Smooth muscle cell (in vitro differentiated cells): ENCODE data around the gene ARL8A. TPM values are rescaled to one million over a fixed set of nuclear protein-coding genes. Genes with fewer than 3 reads are reported as not detected.

Experiments
- DNase-seq: peaks from one replicate; lab custom pipeline; 2025; ENCODE audit not compliant: unreplicated experiment; lab: John Stamatoyannopoulos, UW
- H2AFZ ChIP-seq: fragments of 200-600 bp; sonication (generic); 2 replicates; pipeline ENCODE4 v1.6.0; 2016; ENCODE audit warnings: antibody characterized with exemption, low read depth, mild to moderate bottlenecking
- H3F3A ChIP-seq: fragments of 200-600 bp; sonication (generic); 2 replicates; pipeline ENCODE4 v1.6.0; 2017; ENCODE audit warnings: antibody characterized with exemption, low read depth
- H3K27ac ChIP-seq: fragments of 200-600 bp; sonication (generic); 2 replicates; pipeline ENCODE4 v1.5.1; 2016; ENCODE audit warnings: low read depth, mild to moderate bottlenecking
- H3K27me3 ChIP-seq: fragments of 200-600 bp; sonication (generic); 2 replicates; pipeline ENCODE4 v1.6.1; 2016; ENCODE audit warnings: low read depth, mild to moderate bottlenecking
- H3K36me3 ChIP-seq: fragments of 200-600 bp; sonication (generic); 2 replicates; pipeline ENCODE4 v1.5.1; 2016; ENCODE audit warnings: low read depth
- H3K4me1 ChIP-seq: fragments of 200-600 bp; sonication (generic); 2 replicates; pipeline ENCODE4 v1.5.1; 2016; ENCODE audit warnings: low read depth
- H3K4me2 ChIP-seq: fragments of 200-600 bp; sonication (generic); 2 replicates; pipeline ENCODE4 v1.6.0; 2016; ENCODE audit warnings: mild to moderate bottlenecking
- H3K4me3 ChIP-seq: fragments of 200-600 bp; sonication (generic); 2 replicates; pipeline ENCODE4 v1.5.1; 2016; ENCODE audit warnings: mild to moderate bottlenecking
- H3K79me2 ChIP-seq: fragments of 200-600 bp; sonication (generic); 2 replicates; pipeline ENCODE4 v1.6.0; 2016; ENCODE audit warnings: low read depth, mild to moderate bottlenecking
- H3K9ac ChIP-seq: fragments of 200-600 bp; sonication (generic); 2 replicates; pipeline ENCODE4 v1.6.0; 2016; ENCODE audit warnings: low read depth
- H3K9me3 ChIP-seq: fragments of 200-600 bp; sonication (generic); replicated peaks from 2 replicates; pipeline ENCODE4 v1.5.1; 2016; ENCODE audit warnings: low read depth
- H4K20me1 ChIP-seq: fragments of 200-600 bp; sonication (generic); 2 replicates; pipeline ENCODE4 v1.6.0; 2016; ENCODE audit warnings: low read depth
- WGBS: methylation state at CpG from one replicate; pipeline ENCODE4 v1.1.7; 2016; ENCODE audit warnings: low lambda C conversion rate; 5-methylcytosine and 5-hydroxymethylcytosine counted together
- polyA plus RNA-seq: library from polyadenylated mRNA; unstranded; fragments of >200 nt; fragmentation: Nextera tagmentation; extraction: Ambion mirVana; gene quantifications from 2 replicates; pipeline ENCODE4 v1.2.1, GENCODE V29; 2016
- total RNA-seq: library from RNA; depleted of rRNA; stranded (reverse); fragments of >200 nt; gene quantifications from 2 replicates; pipeline ENCODE4 v1.2.3, GENCODE V29; 2014
- TF ChIP-seq, protein P1 (sequence below): fragments of 200-600 bp; sonication (generic); IDR thresholded peaks from 2 replicates; pipeline ENCODE4 v1.5.1; 2017; ENCODE audit warnings: borderline replicate concordance, mild to moderate bottlenecking, antibody characterized with exemption; ENCODE audit not compliant: insufficient read depth, poor library complexity, severe bottlenecking

ARL8A gene
- total and polyA plus RNA-seq, 2 experiments from 2014 or later: 44.8 to 54.7 TPM

DNA sequence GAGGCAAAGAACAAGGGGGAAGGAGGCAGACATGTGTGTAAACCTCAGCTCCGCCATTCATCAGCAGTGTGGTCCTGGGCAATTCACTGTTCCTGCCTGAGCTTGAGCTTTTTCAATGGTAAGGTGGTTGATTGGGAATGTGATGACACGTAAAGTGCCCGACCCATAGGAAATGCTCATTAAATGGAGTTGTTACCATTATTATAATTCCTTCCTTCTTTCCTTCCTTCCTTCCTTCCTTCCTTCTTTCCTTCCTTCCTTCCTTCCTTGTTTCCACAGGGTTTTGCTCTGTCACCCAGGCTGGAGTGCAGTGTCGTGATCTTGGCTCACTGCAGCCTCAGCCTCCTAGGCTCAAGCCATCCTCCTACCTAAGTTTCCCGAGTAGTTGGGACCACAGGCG is 17.5 kb downstream of the ARL8A start:
- Histone ChIP-seq H3K4me3 (no peak overlapping the region), H3K27me3 (no peaks in the 10 kb centered on the region), H3K4me1 (no peaks in the 10 kb centered on the region), H4K20me1 (no peaks in the 10 kb centered on the region), H3K4me2 (no peak overlapping the region), H2AFZ (no peak overlapping the region), H3K9me3 (no peaks in the 10 kb centered on the region), H3F3A (no peaks in the 10 kb centered on the region), H3K27ac (no peak overlapping the region), H3K36me3 (no peaks in the 10 kb centered on the region), H3K9ac (no peak overlapping the region), H3K79me2 (no peaks in the 10 kb centered on the region)
- TF ChIP-seq, protein P1, sequence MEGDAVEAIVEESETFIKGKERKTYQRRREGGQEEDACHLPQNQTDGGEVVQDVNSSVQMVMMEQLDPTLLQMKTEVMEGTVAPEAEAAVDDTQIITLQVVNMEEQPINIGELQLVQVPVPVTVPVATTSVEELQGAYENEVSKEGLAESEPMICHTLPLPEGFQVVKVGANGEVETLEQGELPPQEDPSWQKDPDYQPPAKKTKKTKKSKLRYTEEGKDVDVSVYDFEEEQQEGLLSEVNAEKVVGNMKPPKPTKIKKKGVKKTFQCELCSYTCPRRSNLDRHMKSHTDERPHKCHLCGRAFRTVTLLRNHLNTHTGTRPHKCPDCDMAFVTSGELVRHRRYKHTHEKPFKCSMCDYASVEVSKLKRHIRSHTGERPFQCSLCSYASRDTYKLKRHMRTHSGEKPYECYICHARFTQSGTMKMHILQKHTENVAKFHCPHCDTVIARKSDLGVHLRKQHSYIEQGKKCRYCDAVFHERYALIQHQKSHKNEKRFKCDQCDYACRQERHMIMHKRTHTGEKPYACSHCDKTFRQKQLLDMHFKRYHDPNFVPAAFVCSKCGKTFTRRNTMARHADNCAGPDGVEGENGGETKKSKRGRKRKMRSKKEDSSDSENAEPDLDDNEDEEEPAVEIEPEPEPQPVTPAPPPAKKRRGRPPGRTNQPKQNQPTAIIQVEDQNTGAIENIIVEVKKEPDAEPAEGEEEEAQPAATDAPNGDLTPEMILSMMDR: no peak
- no peak for DNase-seq
- 97% methylated on average over 6 of the region's 6 CpGs for WGBS

DNA sequence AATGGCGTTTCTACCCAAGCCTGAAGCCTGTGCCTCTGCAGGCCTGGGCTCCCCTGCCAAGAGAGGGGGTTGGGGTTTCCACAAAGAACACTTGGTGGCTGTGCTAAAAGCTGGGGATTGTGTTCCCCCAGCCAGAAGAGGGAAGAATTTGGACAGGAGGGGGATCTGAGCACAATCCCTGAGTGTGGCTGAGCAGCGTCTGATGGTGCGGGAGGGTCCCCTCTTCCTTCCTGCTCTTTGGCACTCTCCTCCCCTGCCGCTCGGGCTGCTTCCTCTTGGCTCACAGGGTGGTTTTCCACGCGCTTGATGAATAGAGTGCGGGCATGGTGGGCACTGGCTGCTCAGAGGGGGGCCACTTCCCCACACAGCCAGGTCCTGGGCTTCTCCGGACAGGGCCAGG is 18.1 kb downstream of the ARL8A start:
- Histone ChIP-seq H3K9ac (no peak overlapping the region), H3K9me3 (no peaks in the 10 kb centered on the region), H3K4me2 (no peak overlapping the region), H2AFZ (no peak overlapping the region), H3K27me3 (no peaks in the 10 kb centered on the region), H3K36me3 (no peaks in the 10 kb centered on the region), H3K79me2 (no peaks in the 10 kb centered on the region), H3K4me3 (no peak overlapping the region), H3F3A (no peaks in the 10 kb centered on the region), H4K20me1 (no peaks in the 10 kb centered on the region), H3K4me1 (no peaks in the 10 kb centered on the region), H3K27ac (no peak overlapping the region)
- 78% methylated on average over 9 of the region's 9 CpGs for WGBS
- TF ChIP-seq, protein P1: no peak
- no peak for DNase-seq

DNA sequence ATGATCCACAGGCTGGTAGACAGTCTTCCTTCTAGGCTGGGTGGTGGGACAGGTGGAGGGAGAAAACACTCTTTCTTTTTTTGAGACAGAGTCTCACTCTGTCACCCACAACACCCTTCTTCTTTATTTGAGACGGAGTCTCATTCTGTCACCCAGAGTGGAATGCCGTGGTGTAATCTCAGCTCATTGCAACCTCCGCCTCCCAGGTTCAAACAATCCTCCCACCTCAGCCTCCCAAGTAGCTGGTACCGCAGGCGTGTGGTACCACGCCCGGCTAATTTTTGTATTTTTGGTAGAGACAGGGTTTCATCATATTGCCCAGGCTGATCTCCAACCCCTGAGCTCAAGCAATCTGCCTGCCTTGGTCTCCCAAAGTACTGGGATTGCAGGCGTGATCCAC is 18.9 kb downstream of the ARL8A start:
- 96% methylated on average over 8 of the region's 8 CpGs for WGBS
- H3K4me3 ChIP-seq: no peak overlapping the region

DNA sequence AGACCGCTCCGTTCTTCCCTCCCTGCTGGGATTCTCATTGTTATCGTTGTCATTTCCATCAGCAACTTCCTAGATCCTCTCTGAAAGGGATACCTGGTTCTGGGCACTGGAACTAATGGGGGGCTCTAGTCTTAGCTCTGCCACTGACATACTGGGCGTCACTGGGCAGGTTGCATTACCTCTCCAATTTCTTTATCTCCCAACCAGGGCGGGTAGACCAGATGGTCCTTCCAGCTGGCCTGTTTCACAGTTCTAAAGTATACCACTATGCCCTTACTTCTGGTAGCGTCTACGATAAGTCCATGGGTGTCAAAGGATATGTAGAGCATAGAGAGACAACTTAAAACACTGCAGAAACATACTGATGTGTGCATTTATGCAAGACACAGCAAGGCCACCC is 20.4 kb downstream of the ARL8A start:
- Histone ChIP-seq H3K9me3 (no peaks in the 10 kb centered on the region), H3K36me3 (no peaks in the 10 kb centered on the region), H4K20me1 (no peaks in the 10 kb centered on the region), H3K4me3 (no peak overlapping the region), H3K79me2 (no peaks in the 10 kb centered on the region), H3K27me3 (no peaks in the 10 kb centered on the region), H3K4me2 (no peak overlapping the region), H3K9ac (no peak overlapping the region), H3K4me1 (no peaks in the 10 kb centered on the region), H2AFZ (no peak overlapping the region), H3K27ac (no peak overlapping the region), H3F3A (no peaks in the 10 kb centered on the region)
- DNase-seq: no peak
- WGBS: 83% methylated on average over 7 of the region's 7 CpGs
- TF ChIP-seq, protein P1: no peak

More for the DNA sequence above, 18.9 kb downstream of the ARL8A start:
- no peak for DNase-seq
- Histone ChIP-seq H3K4me2 (no peak overlapping the region), H4K20me1 (no peaks in the 10 kb centered on the region), H3K27ac (no peak overlapping the region), H3K9ac (no peak overlapping the region), H3K79me2 (no peaks in the 10 kb centered on the region), H3K27me3 (no peaks in the 10 kb centered on the region), H3K4me1 (no peaks in the 10 kb centered on the region), H3F3A (no peaks in the 10 kb centered on the region), H2AFZ (no peak overlapping the region), H3K36me3 (no peaks in the 10 kb centered on the region), H3K9me3 (no peaks in the 10 kb centered on the region)
- TF ChIP-seq, protein P1: no peak
